ENCODE results near the gene TMEM154.

DNA sequence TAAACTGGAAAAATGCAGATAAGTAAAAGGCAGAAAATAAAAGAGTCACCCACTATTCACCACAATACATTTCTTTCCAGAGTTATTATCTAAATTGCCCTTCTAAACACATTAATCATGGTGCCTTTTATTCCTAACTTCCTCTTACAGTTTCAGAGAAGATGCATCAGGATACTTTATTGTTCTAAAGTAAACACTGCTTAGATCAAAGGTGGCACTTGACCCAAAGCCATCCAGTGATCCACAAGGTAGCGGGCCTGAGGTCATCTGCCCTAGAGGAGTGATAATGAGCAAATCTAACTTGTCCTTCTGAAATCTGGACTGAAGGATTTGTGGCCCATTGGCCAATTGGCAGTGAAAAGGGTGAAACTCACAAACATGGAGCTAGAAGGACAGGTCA is 12.0 kb upstream of the TMEM154 start:
- no peak for TF ChIP-seq CTCF (IDR thresholded peaks at IDR 0.05; ENCODE audit: low read depth, low read length)
- no peak for TF ChIP-seq POLR2A (IDR thresholded peaks at IDR 0.05; ENCODE audit: extremely low read depth, insufficient read length)
